Skeletal muscle satellite cell (primary cell): Measurements from ENCODE around the gene CCNA2. TPM values are rescaled to one million over a fixed set of nuclear protein-coding genes. Genes with fewer than 3 reads are reported as not detected.

Experiments used
- H3K27me3 ChIP-seq: 2 replicates; pipeline ENCODE4 v1.7.0; 2013; ENCODE audit warnings: low read length; ENCODE audit not compliant: control insufficient read depth, insufficient read depth
- H3K36me3 ChIP-seq: 2 replicates; pipeline ENCODE4 v1.7.0; 2013; ENCODE audit warnings: mild to moderate bottlenecking, control low read depth, low read length; ENCODE audit not compliant: insufficient read depth
- H3K4me1 ChIP-seq: 2 replicates; pipeline ENCODE4 v1.7.0; 2013; ENCODE audit warnings: low read length; ENCODE audit not compliant: control insufficient read depth, insufficient read depth
- H3K4me2 ChIP-seq: 2 replicates; pipeline ENCODE4 v1.7.0; 2013; ENCODE audit warnings: mild to moderate bottlenecking, low read length
- H3K4me3 ChIP-seq: 2 replicates; pipeline ENCODE4 v1.7.0; 2013; ENCODE audit warnings: low read length
- H3K9ac ChIP-seq: 2 replicates; pipeline ENCODE4 v1.7.0; 2013; ENCODE audit warnings: mild to moderate bottlenecking, low read depth, low read length, moderate library complexity
- H3K9me3 ChIP-seq: replicated peaks from 2 replicates; pipeline ENCODE4 v1.7.0; 2013; ENCODE audit warnings: mild to moderate bottlenecking, control low read depth, low read length
- total RNA-seq: library from RNA; depleted of rRNA; stranded (reverse); fragments of >200 nt; gene quantifications from 2 replicates; pipeline ENCODE4 v1.2.3, GENCODE V29; 2012; rRNA removed

CCNA2 gene
- 47.9 and 56.1 TPM in 2 replicates for total RNA-seq

- no peaks in the 10 kb centered on the region for H3K9me3 ChIP-seq
- peak within 1 kb of the TSS; percentile 88 for H3K9ac ChIP-seq
- H3K27me3 ChIP-seq = no peaks in the 10 kb centered on the region
- H3K4me1 ChIP-seq = peaks cover 34% of the 10 kb centered on the region
- peak within 1 kb of the TSS; percentile 95 for H3K4me2 ChIP-seq
- peaks cover 17% of the 10 kb centered on the region for H3K36me3 ChIP-seq
- H3K4me3 ChIP-seq = peak within 1 kb of the TSS; percentile 90
Measured at GRCh38 chr4:121823505-121824170, at the start of gene CCNA2. TSS of gene CCNA2 (minus strand) at chr4:121823883. CDS start at chr4:121823628, 255 bp downstream.

DNA sequence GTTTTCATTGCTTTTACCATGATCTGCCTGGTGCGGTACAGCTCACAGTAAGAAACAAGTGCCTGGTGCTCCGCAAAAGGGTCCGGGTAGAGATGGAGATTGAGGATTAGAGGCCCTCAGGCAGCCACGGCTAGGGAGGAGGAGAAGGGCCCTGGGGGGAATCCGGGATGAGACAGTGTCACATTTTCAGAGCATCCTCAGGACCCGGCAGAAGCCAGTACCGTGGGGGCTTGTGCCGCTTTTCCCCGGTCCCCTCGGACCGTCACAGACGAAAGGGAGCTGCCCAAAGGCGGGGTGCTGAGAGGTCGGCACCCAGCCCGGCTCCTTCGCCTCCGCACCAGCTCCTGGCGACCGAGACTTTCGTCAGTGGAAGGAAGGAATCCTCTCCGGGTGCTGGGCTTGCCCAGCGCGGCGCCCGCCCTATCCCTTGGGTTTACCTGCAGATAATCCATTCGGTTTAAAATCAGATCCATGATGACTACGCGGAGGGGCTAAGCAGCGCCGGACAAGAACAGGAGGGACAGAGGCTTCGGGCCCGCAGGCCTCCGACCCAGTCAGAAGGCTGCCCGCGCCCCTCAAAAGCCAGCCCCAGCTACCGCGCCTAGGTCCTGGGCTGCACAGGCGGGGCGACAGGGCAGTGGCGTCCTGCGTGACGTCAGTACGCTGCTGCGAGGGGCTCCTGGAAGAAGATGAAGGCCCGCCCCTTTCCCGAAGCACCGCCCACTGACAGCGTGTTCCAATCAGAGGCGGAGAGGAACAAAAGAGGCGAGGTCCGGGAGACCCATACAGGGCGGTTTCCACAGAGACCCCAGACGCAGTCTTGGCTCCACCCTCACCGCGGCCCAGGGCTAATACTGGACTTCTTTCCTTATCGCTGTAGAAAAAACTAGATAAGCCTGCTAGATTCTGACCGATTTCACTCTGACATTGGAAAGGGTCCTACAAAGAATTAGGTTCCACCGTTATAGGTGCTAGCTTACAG is 46.4 kb upstream of the CCNA2 start, which contains the start of gene BBS7:
Gene BBS7 (minus strand): TSS at position 634 of the 982 bp plus-strand sequence. CDS start 161 bp downstream, at position 473.
- H3K9ac ChIP-seq = peak within 1 kb of the TSS; percentile 86

DNA sequence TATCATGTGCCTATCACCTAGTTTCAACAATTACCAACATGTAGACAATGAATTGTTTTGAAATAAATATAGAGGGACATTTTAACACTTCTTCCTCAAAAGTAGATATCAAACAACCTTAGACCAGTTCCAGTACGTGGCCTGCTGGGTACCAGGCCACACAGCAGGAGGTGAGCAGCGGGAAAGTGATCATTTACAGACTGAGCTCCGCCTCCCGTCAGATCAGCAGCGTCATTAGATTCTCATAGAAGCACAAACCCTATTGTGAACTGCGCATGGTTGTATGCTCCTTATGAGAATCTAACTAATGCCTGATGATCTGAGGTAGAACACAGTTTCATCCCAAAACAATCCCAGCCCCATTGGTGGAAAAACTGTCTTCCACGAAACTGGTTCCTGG is 40.1 kb upstream of the CCNA2 start:
- Histone ChIP-seq H3K36me3 (peaks cover 52% of the 10 kb centered on the region), H3K9ac (no peak overlapping the region), H3K4me3 (no peak overlapping the region)

More for the DNA sequence above, 46.4 kb upstream of the CCNA2 start, which contains the start of gene BBS7:
- no peaks in the 10 kb centered on the region for H3K9me3 ChIP-seq
- H3K27me3 ChIP-seq = no peaks in the 10 kb centered on the region
- H3K4me2 ChIP-seq = peak within 1 kb of the TSS; percentile 90
- peaks cover 9% of the 10 kb centered on the region for H3K4me1 ChIP-seq
- peaks cover 22% of the 10 kb centered on the region for H3K36me3 ChIP-seq
- H3K4me3 ChIP-seq = peak within 1 kb of the TSS; percentile 95

GRCh38 chr4:121861426-121861825 is 37.7 kb upstream of the CCNA2 start:
- no peaks in the 10 kb centered on the region for H3K9me3 ChIP-seq
- no peaks in the 10 kb centered on the region for H3K4me1 ChIP-seq
- H3K36me3 ChIP-seq = peaks cover 52% of the 10 kb centered on the region
- H3K4me3 ChIP-seq = no peak overlapping the region
- no peaks in the 10 kb centered on the region for H3K27me3 ChIP-seq
- H3K9ac ChIP-seq = no peak overlapping the region
- H3K4me2 ChIP-seq = no peak overlapping the region

More for the DNA sequence above, 40.1 kb upstream of the CCNA2 start:
- Histone ChIP-seq H3K4me1 (peaks cover 2% of the 10 kb centered on the region), H3K4me2 (no peak overlapping the region), H3K9me3 (no peaks in the 10 kb centered on the region), H3K27me3 (no peaks in the 10 kb centered on the region)

GRCh38 chr4:121860121-121860520 is 36.4 kb upstream of the CCNA2 start:
- H3K4me2 ChIP-seq = no peak overlapping the region
- H3K9ac ChIP-seq = no peak overlapping the region
- peaks cover 43% of the 10 kb centered on the region for H3K36me3 ChIP-seq
- no peaks in the 10 kb centered on the region for H3K27me3 ChIP-seq
- H3K4me1 ChIP-seq = no peaks in the 10 kb centered on the region
- no peak overlapping the region for H3K4me3 ChIP-seq
- H3K9me3 ChIP-seq = no peaks in the 10 kb centered on the region

DNA sequence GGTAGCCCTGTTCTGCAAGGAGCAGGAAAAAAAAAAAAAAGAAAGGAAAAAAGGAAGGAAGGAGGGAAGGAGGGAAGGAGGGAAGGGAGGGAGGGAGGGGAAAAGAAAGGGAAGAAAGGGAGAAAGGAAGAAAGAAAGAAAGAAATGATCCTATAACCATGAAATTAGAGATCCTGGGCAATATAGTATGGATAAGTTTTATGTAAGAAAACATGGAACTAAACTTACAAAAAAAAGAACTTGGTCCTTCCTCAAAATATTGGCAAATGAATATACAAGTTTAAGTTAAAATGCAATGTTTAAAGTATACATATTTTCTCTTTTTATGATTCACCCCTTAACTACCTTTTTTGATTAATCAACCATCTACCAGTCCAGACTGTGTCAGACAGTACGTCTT is 27.7 kb upstream of the CCNA2 start:
- Histone ChIP-seq H3K4me2 (no peak overlapping the region), H3K36me3 (peaks cover 16% of the 10 kb centered on the region), H3K9me3 (no peaks in the 10 kb centered on the region), H3K4me3 (no peak overlapping the region), H3K4me1 (no peaks in the 10 kb centered on the region), H3K27me3 (no peaks in the 10 kb centered on the region), H3K9ac (no peak overlapping the region)

DNA sequence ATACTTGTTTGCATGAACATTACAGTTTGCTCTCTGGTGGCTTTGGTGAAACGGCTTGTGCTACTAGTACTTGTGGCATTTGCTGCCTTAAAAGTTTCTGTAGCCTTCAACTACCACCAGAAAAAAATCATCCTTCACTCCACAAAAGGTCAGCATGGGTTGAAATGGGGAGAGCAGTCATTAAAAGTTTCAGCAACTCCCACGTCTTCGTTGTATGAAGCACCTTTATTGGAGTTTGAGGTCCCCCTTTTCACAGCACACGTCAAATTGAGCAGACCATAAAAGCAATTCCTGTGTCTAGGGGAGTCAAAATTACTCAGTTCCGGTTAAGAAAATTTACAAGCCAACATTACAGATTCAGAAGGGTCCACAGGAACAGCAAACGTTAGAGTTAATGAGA is 23.0 kb upstream of the CCNA2 start:
- H3K9me3 ChIP-seq = no peaks in the 10 kb centered on the region
- no peak overlapping the region for H3K9ac ChIP-seq
- H3K36me3 ChIP-seq = peaks cover 46% of the 10 kb centered on the region
- H3K27me3 ChIP-seq = no peaks in the 10 kb centered on the region
- H3K4me2 ChIP-seq = no peak overlapping the region
- no peak overlapping the region for H3K4me3 ChIP-seq
- no peaks in the 10 kb centered on the region for H3K4me1 ChIP-seq

DNA sequence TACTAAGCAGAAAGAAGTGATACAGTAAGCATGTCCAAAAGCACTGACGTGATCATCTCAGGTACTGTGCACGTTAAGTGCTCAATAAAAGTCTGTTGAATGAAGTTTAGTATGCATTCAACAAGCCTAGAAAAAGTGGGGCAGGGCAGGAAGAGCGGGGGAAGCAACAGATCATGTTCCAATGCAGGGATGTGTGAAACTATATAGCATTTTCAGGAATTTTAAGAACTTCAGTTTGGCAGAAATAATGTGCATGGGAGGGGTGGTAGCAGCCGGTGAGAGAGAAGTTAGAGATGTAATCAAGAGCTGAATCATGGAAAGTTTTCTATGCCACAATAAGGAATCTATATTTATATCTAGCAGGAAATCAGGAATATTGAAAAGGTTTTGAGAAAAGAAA is 19.2 kb upstream of the CCNA2 start:
- no peak overlapping the region for H3K9ac ChIP-seq
- H3K4me2 ChIP-seq = no peak overlapping the region
- peaks cover 50% of the 10 kb centered on the region for H3K36me3 ChIP-seq
- H3K4me1 ChIP-seq = no peaks in the 10 kb centered on the region
- no peaks in the 10 kb centered on the region for H3K27me3 ChIP-seq
- no peaks in the 10 kb centered on the region for H3K9me3 ChIP-seq
- no peak overlapping the region for H3K4me3 ChIP-seq

DNA sequence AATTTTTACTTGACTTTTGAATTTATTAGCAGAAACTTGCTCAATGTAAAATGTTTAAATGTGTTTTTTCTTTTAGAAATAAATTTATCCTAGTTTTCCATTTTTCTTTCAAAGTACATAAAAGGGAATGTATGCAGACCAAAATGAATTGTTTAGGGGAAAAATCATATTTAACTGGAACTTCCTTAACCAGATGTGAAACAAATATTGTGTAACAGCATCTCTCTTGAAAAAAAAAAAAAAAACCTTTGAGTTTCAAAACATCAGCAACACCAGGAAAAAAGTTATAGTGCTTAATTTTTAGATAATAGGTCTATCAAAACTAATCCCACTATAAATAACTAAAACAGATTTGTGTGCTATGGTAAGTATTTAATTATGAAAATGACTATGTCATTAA is 14.5 kb upstream of the CCNA2 start:
- H3K4me3 ChIP-seq = no peak overlapping the region
- no peaks in the 10 kb centered on the region for H3K9me3 ChIP-seq
- no peak overlapping the region for H3K9ac ChIP-seq
- H3K4me2 ChIP-seq = no peak overlapping the region
- H3K36me3 ChIP-seq = peaks cover 40% of the 10 kb centered on the region
- H3K27me3 ChIP-seq = no peaks in the 10 kb centered on the region
- H3K4me1 ChIP-seq = no peaks in the 10 kb centered on the region

DNA sequence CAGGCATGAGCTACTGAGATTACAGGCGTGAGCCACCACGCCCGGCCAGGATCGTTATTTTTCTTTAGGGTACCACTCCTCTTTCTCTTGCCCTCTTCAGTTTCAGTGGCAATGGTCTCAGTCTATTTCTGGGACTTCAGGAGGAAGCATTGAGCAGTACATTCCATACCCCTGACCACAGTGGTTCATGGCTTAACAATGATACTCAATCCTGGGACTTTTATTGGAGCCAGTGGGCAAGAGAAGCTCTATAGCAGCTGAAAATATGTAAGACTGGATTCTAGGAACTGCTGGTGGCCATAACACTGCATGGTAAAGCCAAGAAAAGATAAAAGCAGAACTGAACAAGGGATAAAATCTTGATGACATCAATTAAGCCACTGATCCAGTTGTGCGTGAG is 5.8 kb upstream of the CCNA2 start:
- Histone ChIP-seq H3K27me3 (no peaks in the 10 kb centered on the region), H3K9me3 (no peaks in the 10 kb centered on the region), H3K36me3 (peaks cover 22% of the 10 kb centered on the region), H3K4me2 (no peak overlapping the region), H3K4me3 (no peak overlapping the region), H3K9ac (no peak overlapping the region), H3K4me1 (peaks cover 18% of the 10 kb centered on the region)

- no peak overlapping the region for H3K4me3 ChIP-seq
- no peak overlapping the region for H3K9ac ChIP-seq
- no peaks in the 10 kb centered on the region for H3K9me3 ChIP-seq
- no peak overlapping the region for H3K4me2 ChIP-seq
- H3K27me3 ChIP-seq = no peaks in the 10 kb centered on the region
- H3K36me3 ChIP-seq = peaks cover 14% of the 10 kb centered on the region
- H3K4me1 ChIP-seq = peaks cover 18% of the 10 kb centered on the region
Measured at GRCh38 chr4:121827853-121828252, 4.2 kb upstream of the CCNA2 start.
